ENCODE data around the gene NFKBIE. TPM values are rescaled to one million over a fixed set of nuclear protein-coding genes. Genes with fewer than 3 reads are reported as not detected.
A peak's percentile ranks its signal among the peaks of the same experiment; 100 is the strongest.

Gene NFKBIE
- total and polyA plus RNA-seq, 9 of the 15 experiments (the other 6 are each of a cell fraction or from before 2014, with no cell fraction given): 2.1 to 16.4 (median 11.7) TPM

DNA sequence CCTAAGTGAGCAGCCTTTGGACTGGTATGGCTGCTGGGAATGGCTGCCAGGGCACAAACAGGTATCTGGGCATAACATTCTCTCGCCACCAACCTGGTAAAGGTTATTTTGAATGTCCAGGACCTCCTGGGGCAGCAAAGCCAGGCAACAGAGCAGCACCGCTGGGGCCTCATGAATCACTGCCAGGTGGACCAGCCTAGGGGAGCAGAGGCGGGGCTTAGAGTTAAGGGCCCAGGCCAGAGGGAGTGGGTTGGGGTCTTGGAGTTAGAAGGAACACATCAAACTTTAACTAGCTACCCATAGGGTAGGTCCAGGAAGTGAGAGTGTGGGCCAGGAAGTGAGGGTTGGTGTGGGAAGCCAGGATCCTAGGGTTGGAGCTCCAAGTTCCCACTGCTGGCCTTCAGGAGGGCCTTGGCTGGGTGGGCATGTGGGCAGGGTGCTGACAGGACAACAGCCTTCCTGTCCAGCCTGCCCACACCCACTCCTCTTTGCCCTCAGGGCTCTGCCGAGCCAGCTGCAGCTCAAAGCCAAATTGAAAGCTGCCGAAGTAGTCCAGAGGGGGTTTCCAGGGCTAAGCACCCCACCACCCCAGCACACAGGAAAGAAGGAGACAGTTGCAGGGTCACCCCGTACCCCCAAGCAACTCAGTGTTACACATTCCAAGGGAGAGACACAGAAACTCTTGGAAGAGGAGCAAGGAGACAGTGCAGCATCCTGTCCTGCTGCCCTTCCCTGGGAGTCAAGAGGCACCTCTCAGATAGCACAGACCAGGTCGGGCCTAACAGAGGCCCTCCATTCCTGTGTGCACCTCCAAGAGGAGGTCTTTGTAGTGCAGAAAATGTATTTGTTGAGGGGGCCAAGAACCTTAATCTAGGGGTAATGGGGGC is 2.6 kb downstream of the NFKBIE start:
- ChIA-PET POLR2A (interaction anchor here (0.5 to 8.2 kb wide), 9 partner anchors 9 to 633 kb away, joined by 3 to 69 read pairs (median 4); partner anchors contain the start of genes GTPBP2 and HSP90AB1), CTCF (ENCODE audit: low intra/inter-chr PET ratio) (interaction anchor here (1.0 kb wide), 1 partner anchor 539 kb away, joined by 5 read pairs; no protein-coding TSS in a partner anchor)
- no peaks in the 10 kb centered on the region for H3K27me3 ChIP-seq (ENCODE audit: control insufficient read depth in 2 of 2, insufficient read depth in 2 of 2, low read length in 2 of 2)
- H3K4me1 ChIP-seq (replicated peaks in 1 of 2; ENCODE audit: control insufficient read depth in 2 of 2, insufficient read depth in 2 of 2, low read length in 2 of 2): peaks cover 24 to 40% of the 10 kb centered on the region in 2 experiments; a peak in 4 of 5 replicates
- FAIRE-seq: no peak
- H3K9ac ChIP-seq (ENCODE audit: insufficient read depth in 1 of 2, low read depth in 2 of 2, low read length in 2 of 2): peak overlapping the region in 1 of 2 experiments; percentile 94; a peak in 2 of 4 replicates
- H3K36me3 ChIP-seq (ENCODE audit: control insufficient read depth, insufficient read depth, low read length): peaks cover 49% of the 10 kb centered on the region; the same call in 1 of the 3 replicates
- no peak for DNase-seq (ENCODE audit: extremely low read depth in 1 of 4, low spot score in 3 of 4)
- intact Hi-C loops (cut with micrococcal nuclease) (no loop called here), in situ Hi-C loops (cut with MboI) (no loop called here)
- no peak for TF ChIP-seq ILF3 (IDR thresholded peaks at IDR 0.05; ENCODE audit: borderline replicate concordance)
- no peak for TF ChIP-seq ZNF398 (CRISPR knock-in tag; IDR thresholded peaks at IDR 0.05)
- TF ChIP-seq MAFK (IDR thresholded peaks at IDR 0.05; ENCODE audit: low read length): no peak
- TF ChIP-seq RBFOX2 (IDR thresholded peaks at IDR 0.05; ENCODE audit: low read depth, low read length): 0 out of 2 replicates have a peak, but pooled peaks have one; percentile 23
- no peaks in the 10 kb centered on the region for H4K20me1 ChIP-seq (replicated peaks; ENCODE audit: control insufficient read depth, insufficient read depth, low read length)
- peaks cover 4% of the 10 kb centered on the region for H3K9me1 ChIP-seq (ENCODE audit: control insufficient read depth, insufficient read depth, low read length)
- no peak overlapping the region for H3K4me3 ChIP-seq
- ATAC-seq: no peak
- H3K27ac ChIP-seq (ENCODE audit: extremely low read depth, low read depth, low read length): no peak overlapping the region
- no TSS peak for BruUV-seq (replicated peaks)
- no peak overlapping the region for H2AFZ ChIP-seq (ENCODE audit: low read depth, low read length)
- 85% methylated on average over 6 of the region's 7 CpGs for WGBS (ENCODE audit: insufficient coverage, low coverage, missing lambda C conversion rate)
- H3K9me3 ChIP-seq (replicated peaks; ENCODE audit: control insufficient read depth, insufficient read depth, low read depth, low read length): no peaks in the 10 kb centered on the region
- 0 out of 2 replicates have a peak overlapping the region, but pooled peaks have one; percentile 90 for H3K4me2 ChIP-seq (ENCODE audit: insufficient read depth, low read length)
- peaks cover 17% of the 10 kb centered on the region for H3K79me2 ChIP-seq (ENCODE audit: control insufficient read depth, insufficient read depth, low read length)
